DMS114 treated with DMSO at 0.1 percent for 48 hours (cell line): Measurements from ENCODE around the gene ZNF232.
"Not testable (repeated sequence)": the region's sequence is repeated elsewhere in the genome, so short reads cannot be mapped to it uniquely, and the experiment has no call there.

Experiments
- DNase-seq: peaks from one replicate; lab custom pipeline; 2025; ENCODE audit not compliant: unreplicated experiment; lab: John Stamatoyannopoulos, UW

The ZNF232 gene

GRCh38 chr17:5099271-5099670 is 12.4 kb downstream of the ZNF232 start:
- no peak for DNase-seq

GRCh38 chr17:5097101-5097834 is 14.4 kb downstream of the ZNF232 start:
- no peak for DNase-seq

GRCh38 chr17:5096731-5097100 is 15.0 kb downstream of the ZNF232 start:
- no peak for DNase-seq

GRCh38 chr17:5092218-5093010 is 19.3 kb downstream of the ZNF232 start:
- DNase-seq, result no peak

- DNase-seq, result no peak
Observed at GRCh38 chr17:5080591-5080990, 31.1 kb downstream of the ZNF232 start.

- DNase-seq, result peak; percentile 73
Observed at GRCh38 chr17:5078106-5079028, 33.3 kb downstream of the ZNF232 start, which contains the start of gene ZFP3. Gene ZFP3 (plus strand): TSS chr17:5078467. CDS start chr17:5091505, 13,038 bp downstream.

- no peak for DNase-seq
Observed at GRCh38 chr17:5077781-5078105, 33.9 kb downstream of the ZNF232 start.

GRCh38 chr17:5077275-5077674 is 34.4 kb downstream of the ZNF232 start:
- not testable (repeated sequence) for DNase-seq

GRCh38 chr17:5075472-5075871 is 36.2 kb downstream of the ZNF232 start:
- DNase-seq, result not testable (repeated sequence)

GRCh38 chr17:5069724-5070123 is 42.0 kb downstream of the ZNF232 start:
- DNase-seq, result no peak

- DNase-seq, result no peak
Observed at GRCh38 chr17:5068236-5068635, 43.4 kb downstream of the ZNF232 start.

- no peak for DNase-seq
Observed at GRCh38 chr17:5065227-5065744, 46.4 kb downstream of the ZNF232 start.
